SHP77 treated with DMSO at 0.1 percent for 48 hours (cell line): Measurements from ENCODE around the gene ZSWIM6.

Experiments used
- DNase-seq: peaks from one replicate; lab custom pipeline; 2025; lab: John Stamatoyannopoulos, UW

The ZSWIM6 gene

GRCh38 chr5:61538722-61539501 lies 206.9 kb downstream of the ZSWIM6 start:
- no peak for DNase-seq

- no peak for DNase-seq
Observed at GRCh38 chr5:61549530-61549929, 217.5 kb downstream of the ZSWIM6 start.

GRCh38 chr5:61551637-61552313 lies 219.7 kb downstream of the ZSWIM6 start:
- no peak for DNase-seq

GRCh38 chr5:61559146-61559545 lies 227.1 kb downstream of the ZSWIM6 start:
- DNase-seq, result no peak

GRCh38 chr5:61559722-61560121 lies 227.7 kb downstream of the ZSWIM6 start:
- no peak for DNase-seq

GRCh38 chr5:61563401-61563800 lies 231.3 kb downstream of the ZSWIM6 start:
- no peak for DNase-seq

GRCh38 chr5:61567337-61567736 lies 235.3 kb downstream of the ZSWIM6 start:
- DNase-seq, result no peak

GRCh38 chr5:61569353-61569752 lies 237.3 kb downstream of the ZSWIM6 start:
- no peak for DNase-seq

GRCh38 chr5:61570767-61571166 lies 238.7 kb downstream of the ZSWIM6 start:
- DNase-seq, result no peak

- DNase-seq, result no peak
Observed at GRCh38 chr5:61572959-61573358, 240.9 kb downstream of the ZSWIM6 start.

- DNase-seq, result no peak
Observed at GRCh38 chr5:61575103-61575502, 243.0 kb downstream of the ZSWIM6 start.

GRCh38 chr5:61575581-61575980 lies 243.5 kb downstream of the ZSWIM6 start:
- DNase-seq, result no peak

- no peak for DNase-seq
Observed at GRCh38 chr5:61576556-61576955, 244.5 kb downstream of the ZSWIM6 start.

- no peak for DNase-seq
Observed at GRCh38 chr5:61578858-61579503, 246.9 kb downstream of the ZSWIM6 start.

- DNase-seq, result no peak
Observed at GRCh38 chr5:61582205-61582820, 250.3 kb downstream of the ZSWIM6 start.

- no peak for DNase-seq
Observed at GRCh38 chr5:61582887-61583286, 250.8 kb downstream of the ZSWIM6 start.

GRCh38 chr5:61586096-61587084 lies 254.3 kb downstream of the ZSWIM6 start:
- DNase-seq, result no peak

GRCh38 chr5:61587125-61587524 lies 255.1 kb downstream of the ZSWIM6 start:
- no peak for DNase-seq

GRCh38 chr5:61588216-61588615 lies 256.2 kb downstream of the ZSWIM6 start:
- no peak for DNase-seq

- DNase-seq, result no peak
Observed at GRCh38 chr5:61589946-61590345, 257.9 kb downstream of the ZSWIM6 start.

- no peak for DNase-seq
Observed at GRCh38 chr5:61590473-61590872, 258.4 kb downstream of the ZSWIM6 start.
